ENCODE measurements around the gene QRSL1.

DNA sequence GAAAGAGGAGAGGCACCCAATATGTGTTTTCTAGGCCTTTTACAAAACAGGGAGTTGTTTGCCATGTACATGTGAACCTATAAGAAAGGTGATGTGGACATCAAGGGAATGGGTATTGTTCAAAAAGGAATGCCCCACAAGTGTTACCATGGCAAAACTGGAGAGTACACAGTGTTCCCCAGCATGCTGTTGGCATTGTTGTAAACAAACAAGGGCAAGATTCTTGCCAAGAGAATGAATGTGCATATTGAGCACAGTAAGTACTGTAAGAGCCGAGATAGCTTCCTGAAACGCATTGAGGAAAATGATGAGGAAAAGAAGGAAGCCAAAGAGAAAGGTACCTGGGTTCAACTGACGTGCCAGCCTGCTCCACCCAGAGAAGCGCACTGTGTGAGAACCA is 13.1 kb downstream of the QRSL1 start:
- TF ChIP-seq, protein P1, sequence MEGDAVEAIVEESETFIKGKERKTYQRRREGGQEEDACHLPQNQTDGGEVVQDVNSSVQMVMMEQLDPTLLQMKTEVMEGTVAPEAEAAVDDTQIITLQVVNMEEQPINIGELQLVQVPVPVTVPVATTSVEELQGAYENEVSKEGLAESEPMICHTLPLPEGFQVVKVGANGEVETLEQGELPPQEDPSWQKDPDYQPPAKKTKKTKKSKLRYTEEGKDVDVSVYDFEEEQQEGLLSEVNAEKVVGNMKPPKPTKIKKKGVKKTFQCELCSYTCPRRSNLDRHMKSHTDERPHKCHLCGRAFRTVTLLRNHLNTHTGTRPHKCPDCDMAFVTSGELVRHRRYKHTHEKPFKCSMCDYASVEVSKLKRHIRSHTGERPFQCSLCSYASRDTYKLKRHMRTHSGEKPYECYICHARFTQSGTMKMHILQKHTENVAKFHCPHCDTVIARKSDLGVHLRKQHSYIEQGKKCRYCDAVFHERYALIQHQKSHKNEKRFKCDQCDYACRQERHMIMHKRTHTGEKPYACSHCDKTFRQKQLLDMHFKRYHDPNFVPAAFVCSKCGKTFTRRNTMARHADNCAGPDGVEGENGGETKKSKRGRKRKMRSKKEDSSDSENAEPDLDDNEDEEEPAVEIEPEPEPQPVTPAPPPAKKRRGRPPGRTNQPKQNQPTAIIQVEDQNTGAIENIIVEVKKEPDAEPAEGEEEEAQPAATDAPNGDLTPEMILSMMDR (IDR thresholded peaks at IDR 0.05) = no peak
- TF ChIP-seq, protein P2, sequence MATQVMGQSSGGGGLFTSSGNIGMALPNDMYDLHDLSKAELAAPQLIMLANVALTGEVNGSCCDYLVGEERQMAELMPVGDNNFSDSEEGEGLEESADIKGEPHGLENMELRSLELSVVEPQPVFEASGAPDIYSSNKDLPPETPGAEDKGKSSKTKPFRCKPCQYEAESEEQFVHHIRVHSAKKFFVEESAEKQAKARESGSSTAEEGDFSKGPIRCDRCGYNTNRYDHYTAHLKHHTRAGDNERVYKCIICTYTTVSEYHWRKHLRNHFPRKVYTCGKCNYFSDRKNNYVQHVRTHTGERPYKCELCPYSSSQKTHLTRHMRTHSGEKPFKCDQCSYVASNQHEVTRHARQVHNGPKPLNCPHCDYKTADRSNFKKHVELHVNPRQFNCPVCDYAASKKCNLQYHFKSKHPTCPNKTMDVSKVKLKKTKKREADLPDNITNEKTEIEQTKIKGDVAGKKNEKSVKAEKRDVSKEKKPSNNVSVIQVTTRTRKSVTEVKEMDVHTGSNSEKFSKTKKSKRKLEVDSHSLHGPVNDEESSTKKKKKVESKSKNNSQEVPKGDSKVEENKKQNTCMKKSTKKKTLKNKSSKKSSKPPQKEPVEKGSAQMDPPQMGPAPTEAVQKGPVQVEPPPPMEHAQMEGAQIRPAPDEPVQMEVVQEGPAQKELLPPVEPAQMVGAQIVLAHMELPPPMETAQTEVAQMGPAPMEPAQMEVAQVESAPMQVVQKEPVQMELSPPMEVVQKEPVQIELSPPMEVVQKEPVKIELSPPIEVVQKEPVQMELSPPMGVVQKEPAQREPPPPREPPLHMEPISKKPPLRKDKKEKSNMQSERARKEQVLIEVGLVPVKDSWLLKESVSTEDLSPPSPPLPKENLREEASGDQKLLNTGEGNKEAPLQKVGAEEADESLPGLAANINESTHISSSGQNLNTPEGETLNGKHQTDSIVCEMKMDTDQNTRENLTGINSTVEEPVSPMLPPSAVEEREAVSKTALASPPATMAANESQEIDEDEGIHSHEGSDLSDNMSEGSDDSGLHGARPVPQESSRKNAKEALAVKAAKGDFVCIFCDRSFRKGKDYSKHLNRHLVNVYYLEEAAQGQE (IDR thresholded peaks at IDR 0.05; ENCODE audit: insufficient read depth in 1 of 2, low read depth in 2 of 2, low read length in 1 of 2) = no peak
- no peak for TF ChIP-seq POLR2AphosphoS5 (IDR thresholded peaks at IDR 0.05; ENCODE audit: low read depth, low read length)
